HG03439 (cell line): ENCODE data around the gene CPLX1.
"Not testable (repeated sequence)": the region's sequence is repeated elsewhere in the genome, so short reads cannot be mapped to it uniquely, and the experiment has no call there.

Experiments
- ATAC-seq: cut with Tn5 transposase; IDR thresholded peaks from one replicate; pipeline ENCODE4 v1.9.1; 2021; ENCODE audit warnings: mild to moderate bottlenecking, moderate library complexity; ENCODE audit not compliant: unreplicated experiment

CPLX1 gene

DNA sequence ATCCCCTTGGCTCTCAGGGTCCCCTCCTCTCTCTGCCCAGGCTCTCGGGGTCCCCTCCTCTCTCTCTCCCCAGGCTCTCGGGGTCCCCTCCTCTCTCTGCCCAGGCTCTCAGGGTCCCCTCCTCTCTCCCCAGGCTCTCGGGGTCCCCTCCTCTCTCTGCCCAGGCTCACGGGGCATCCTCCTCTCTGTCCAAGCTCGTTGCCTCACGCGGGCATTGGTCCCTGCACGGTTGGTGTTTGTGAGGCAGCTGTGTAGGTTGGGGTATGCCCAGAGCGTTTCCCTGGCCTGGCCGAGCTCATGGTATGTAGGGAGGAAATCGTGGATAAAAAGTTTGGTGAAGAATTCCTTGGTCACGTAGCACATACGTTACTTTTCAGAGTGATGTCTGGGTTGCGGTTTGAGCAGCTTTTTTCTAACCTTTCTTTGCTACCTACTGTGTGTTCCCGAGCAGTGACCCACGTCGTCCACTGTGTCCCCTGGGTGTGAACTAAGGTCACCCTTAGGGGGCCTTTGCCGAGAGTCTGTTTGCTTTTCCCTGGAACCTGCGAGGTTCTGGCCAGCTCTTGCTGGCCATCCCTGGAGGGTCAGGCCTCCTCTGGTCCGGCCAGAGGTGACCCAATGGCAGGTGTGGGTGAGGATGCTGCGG, 83.7 kb downstream of the CPLX1 start:
- ATAC-seq: no peak

- ATAC-seq: no peak
These were observed 85.2 kb downstream of the CPLX1 start for GRCh38 chr4:740656-741282.

DNA sequence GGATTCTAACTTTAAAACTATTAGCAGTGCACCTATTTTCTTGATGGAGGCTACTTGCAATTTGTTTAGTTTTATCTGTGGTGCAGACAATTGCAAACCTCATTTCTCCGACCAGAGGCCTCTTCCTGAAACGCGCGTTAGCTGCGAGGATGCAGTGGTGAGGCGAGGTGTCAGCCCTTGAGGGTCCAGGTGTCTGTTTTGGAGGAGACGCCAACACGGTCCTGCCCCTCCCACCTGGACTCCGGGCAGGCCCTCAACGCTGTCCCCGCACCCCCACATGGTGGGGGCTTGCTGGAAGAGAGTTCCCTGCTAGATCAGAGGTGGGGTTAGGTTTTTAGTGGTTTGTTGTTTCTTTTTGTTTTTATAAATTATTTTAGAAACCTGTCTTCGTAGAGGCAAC, 85.9 kb downstream of the CPLX1 start:
- no peak for ATAC-seq

DNA sequence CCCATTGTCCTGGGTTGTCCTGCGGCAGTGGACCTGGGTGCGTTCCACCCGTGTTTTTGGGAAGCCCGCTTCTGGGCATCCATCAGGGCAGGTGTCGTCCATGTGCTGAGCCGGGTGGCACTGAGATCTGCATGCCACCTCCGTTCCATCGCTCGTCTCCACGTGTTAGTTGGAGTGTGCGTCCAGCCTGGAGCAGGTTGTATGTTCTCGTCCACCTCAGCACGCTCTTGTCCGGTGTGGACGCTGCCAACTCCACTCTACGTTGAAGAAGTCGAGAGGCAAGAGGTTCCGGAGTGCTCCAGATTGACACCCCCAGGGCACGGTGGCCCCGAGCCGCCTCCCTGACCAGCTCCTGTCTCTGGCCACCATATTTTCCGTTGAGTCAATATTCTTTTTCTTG, 86.4 kb downstream of the CPLX1 start:
- ATAC-seq: no peak

DNA sequence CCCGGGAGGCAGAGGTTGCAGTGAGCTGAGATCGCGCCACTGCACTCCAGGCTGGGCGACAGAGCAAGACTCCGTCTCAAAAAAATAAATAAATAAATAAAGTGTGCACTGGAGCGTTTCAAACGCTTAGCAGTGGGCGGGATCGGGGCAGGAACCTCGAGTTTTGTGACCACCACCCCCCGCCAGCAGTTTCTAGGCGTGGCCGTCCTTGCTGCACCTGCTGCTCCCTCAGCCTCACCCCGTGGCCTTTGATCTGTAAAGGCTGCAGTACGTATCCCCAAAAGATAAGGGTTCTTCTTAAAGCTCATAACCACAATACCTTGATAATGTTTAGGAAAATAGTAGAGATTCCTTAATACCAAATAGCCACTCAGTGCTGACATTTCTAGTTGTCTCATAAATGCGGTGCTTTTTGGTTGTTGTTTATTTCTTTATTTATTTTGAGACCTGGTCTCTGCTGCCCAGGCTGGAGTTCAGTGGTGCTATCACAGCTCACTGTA, 87.1 kb downstream of the CPLX1 start:
- ATAC-seq: no peak

DNA sequence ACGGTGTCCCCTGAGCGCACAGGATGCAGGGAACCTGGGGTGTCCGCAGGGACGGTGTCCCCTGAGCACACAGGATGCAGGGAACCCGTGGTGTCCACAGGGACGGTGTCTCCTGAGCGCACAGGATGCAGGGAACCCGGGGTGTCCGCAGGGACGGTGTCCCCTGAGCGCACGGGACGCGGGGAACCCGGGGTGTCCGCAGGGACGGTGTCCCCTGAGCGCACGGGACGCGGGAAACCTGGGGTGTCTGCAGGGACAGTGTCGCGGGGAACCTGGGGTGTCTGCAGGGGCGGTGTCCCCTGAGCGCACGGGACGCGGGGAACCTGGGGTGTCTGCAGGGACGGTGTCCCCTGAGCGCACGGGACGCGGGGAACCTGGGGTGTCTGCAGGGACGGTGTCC, 89.4 kb downstream of the CPLX1 start:
- not testable (repeated sequence) for ATAC-seq

DNA sequence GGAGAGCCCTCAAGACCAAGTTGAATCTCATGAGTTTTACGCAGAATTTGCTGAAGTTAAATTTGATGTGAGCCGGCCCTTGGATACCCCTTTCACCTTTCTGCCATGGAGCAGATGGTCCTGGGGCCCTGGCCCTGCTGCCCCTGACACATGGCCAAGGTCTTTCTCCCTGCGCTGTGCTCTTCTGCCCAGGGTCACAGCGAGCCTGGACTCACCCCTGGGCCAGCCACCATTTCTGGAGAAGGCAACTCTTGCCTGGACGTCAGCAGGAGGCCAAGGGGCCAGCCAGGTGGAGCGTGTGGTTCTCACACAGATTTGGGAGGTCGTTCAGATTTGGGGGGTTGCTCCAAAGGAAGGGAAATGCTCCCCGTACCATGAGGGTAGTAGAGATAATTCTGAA, 90.3 kb downstream of the CPLX1 start:
- ATAC-seq: no peak
